ENCODE results near the gene BRIP1.

DNA sequence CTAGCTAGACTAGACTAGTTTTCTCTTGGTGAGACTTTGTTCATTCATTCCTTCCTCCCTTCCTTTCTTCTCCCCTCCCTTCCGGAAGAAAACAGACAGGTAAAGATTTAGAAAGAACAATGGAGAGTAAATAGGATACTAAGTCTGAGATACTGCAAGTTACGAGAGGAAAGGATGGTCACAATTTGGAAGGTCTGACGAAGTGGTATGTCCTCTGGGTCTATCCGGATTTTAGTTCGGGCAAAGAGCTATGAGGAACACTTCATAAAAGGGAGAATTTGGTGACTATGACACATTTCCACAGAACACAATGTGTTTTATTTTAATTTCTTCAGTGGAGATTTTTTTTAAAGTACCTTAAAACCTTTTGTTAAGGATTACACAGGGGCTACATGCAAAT is 107.7 kb downstream of the BRIP1 start:
- TF ChIP-seq EGR1 (IDR thresholded peaks at IDR 0.05), result no peak
- no peak for TF ChIP-seq RAD21 (IDR thresholded peaks at IDR 0.05; ENCODE audit: low read depth)
- TF ChIP-seq, protein P1, sequence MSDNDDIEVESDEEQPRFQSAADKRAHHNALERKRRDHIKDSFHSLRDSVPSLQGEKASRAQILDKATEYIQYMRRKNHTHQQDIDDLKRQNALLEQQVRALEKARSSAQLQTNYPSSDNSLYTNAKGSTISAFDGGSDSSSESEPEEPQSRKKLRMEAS (IDR thresholded peaks at IDR 0.05), result no peak
- TF ChIP-seq, protein P2, sequence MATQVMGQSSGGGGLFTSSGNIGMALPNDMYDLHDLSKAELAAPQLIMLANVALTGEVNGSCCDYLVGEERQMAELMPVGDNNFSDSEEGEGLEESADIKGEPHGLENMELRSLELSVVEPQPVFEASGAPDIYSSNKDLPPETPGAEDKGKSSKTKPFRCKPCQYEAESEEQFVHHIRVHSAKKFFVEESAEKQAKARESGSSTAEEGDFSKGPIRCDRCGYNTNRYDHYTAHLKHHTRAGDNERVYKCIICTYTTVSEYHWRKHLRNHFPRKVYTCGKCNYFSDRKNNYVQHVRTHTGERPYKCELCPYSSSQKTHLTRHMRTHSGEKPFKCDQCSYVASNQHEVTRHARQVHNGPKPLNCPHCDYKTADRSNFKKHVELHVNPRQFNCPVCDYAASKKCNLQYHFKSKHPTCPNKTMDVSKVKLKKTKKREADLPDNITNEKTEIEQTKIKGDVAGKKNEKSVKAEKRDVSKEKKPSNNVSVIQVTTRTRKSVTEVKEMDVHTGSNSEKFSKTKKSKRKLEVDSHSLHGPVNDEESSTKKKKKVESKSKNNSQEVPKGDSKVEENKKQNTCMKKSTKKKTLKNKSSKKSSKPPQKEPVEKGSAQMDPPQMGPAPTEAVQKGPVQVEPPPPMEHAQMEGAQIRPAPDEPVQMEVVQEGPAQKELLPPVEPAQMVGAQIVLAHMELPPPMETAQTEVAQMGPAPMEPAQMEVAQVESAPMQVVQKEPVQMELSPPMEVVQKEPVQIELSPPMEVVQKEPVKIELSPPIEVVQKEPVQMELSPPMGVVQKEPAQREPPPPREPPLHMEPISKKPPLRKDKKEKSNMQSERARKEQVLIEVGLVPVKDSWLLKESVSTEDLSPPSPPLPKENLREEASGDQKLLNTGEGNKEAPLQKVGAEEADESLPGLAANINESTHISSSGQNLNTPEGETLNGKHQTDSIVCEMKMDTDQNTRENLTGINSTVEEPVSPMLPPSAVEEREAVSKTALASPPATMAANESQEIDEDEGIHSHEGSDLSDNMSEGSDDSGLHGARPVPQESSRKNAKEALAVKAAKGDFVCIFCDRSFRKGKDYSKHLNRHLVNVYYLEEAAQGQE (IDR thresholded peaks at IDR 0.05; ENCODE audit: low read depth), result no peak
- no peak for TF ChIP-seq YY1 (IDR thresholded peaks at IDR 0.05; ENCODE audit: low read depth)
- TF ChIP-seq, protein P3, sequence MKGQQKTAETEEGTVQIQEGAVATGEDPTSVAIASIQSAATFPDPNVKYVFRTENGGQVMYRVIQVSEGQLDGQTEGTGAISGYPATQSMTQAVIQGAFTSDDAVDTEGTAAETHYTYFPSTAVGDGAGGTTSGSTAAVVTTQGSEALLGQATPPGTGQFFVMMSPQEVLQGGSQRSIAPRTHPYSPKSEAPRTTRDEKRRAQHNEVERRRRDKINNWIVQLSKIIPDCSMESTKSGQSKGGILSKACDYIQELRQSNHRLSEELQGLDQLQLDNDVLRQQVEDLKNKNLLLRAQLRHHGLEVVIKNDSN (IDR thresholded peaks at IDR 0.05), result no peak
